ENCODE measurements around the gene EP400. TPM values are rescaled to one million over a fixed set of nuclear protein-coding genes. Genes with fewer than 3 reads are reported as not detected.

Gene EP400
- total RNA-seq, 6 experiments from 2014 or later: 10.9 to 16.3 (median 13.3) TPM

- peak overlapping the region; percentile 37 to 88 (median 58) for H3K27ac ChIP-seq
- DNase-seq: no peak
- TF ChIP-seq POLR2A (IDR thresholded peaks at IDR 0.05): no peak
- TF ChIP-seq CTCF (IDR thresholded peaks at IDR 0.05): no peak
- intact Hi-C loops (cut with DNase I): no loop called here
- peaks cover 0 to 14% (median 3%) of the 10 kb centered on the region in 4 donors for H3K4me1 ChIP-seq
- no peaks in the 10 kb centered on the region for H3K27me3 ChIP-seq
- peaks cover 0 to 4% (median 0%) of the 10 kb centered on the region in 4 donors for H3K36me3 ChIP-seq
- H3K9me3 ChIP-seq: no peaks in the 10 kb centered on the region
- peak overlapping the region; percentile 89 to 96 (median 94) for H3K4me3 ChIP-seq
- 46% methylated on average over 6 of the region's 6 CpGs for WGBS (ENCODE audit: insufficient coverage, low coverage, low lambda C conversion rate, missing lambda C conversion rate)
- no peak for ATAC-seq
Measured at GRCh38 chr12:132085291-132085635, 135.5 kb downstream of the EP400 start.

DNA sequence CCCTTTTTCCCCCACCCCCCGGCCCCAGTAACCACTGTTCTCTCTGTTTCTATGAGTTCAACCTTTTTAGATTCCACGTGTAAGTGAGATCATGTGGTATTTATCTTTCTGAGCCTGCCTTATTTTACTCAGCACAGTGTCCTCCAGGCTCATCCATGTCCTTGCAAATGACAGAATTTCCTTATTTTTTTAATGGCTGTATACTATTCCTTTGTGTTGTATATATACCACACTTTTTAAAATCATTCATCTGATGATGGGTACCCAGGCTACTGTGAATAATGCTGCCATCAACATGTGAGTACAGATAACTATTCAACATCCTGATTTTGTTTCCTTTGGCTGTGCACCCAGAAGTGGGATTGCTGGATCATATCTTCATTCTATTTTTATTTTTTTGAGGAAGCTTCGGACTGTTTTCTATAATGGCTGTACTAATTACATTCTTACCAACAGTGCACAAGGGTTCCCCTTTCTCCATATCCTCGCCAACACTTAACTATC lies 139.7 kb downstream of the EP400 start:
- 67% methylated on average over 4 of the region's 4 CpGs for WGBS (ENCODE audit: insufficient coverage, low coverage, low lambda C conversion rate, missing lambda C conversion rate)
- Histone ChIP-seq H3K4me1 (peaks cover 0 to 9% (median 3%) of the 10 kb centered on the region in 4 donors), H3K27ac (no peak overlapping the region), H3K36me3 (peaks cover 0 to 12% (median 6%) of the 10 kb centered on the region in 4 donors), H3K9me3 (no peaks in the 10 kb centered on the region), H3K4me3 (no peak overlapping the region), H3K27me3 (no peaks in the 10 kb centered on the region)
- intact Hi-C loops (cut with DNase I): no loop called here
- no peak for DNase-seq
- TF ChIP-seq POLR2A (IDR thresholded peaks at IDR 0.05) (no peak), CTCF (IDR thresholded peaks at IDR 0.05) (no peak)
- ATAC-seq: no peak

- WGBS (ENCODE audit: insufficient coverage, low coverage, low lambda C conversion rate, missing lambda C conversion rate): 96% methylated on average over 6 of the region's 16 CpGs
Measured at GRCh38 chr12:132094269-132094891, 144.6 kb downstream of the EP400 start.

DNA sequence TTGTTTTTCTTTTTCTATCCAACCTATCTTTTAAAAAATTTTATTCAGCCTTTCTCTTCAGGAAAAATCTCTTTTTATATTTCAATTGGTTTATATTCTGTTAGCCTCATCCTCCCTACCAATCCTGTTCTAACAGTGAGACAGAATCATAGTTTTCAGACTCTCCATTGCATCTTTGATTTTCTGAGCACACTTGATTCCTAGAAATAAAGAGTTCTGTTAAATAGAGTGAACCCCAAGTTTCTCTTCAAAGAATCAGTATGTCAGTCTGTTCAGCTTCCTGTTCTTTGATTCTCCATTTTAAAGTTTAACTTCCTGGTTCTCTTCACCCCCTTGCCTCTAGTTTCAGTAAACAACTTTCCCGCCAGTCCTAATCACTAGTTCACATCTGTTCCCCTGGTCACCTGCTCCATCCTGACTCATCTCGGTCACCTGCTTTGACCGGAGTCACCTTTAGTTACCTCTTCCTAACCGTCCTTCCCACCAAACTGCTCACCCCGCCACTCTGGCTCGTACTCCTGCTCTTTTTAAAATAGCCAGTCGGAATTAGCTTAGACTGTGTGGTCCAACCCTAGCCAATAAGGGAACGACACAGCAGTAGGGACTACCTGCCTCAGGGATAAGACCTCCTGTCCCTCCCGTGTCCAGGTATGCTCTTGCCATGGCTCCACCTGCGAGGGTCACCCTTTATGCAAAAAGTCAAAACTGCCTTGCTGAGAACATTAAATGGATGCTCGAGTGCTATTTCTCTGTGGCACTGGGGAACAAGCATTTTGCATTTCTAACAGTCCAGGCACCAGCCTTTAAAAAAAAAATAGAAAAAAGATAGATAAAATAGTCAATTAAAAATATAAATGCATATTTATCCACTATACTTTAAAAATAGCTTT lies 146.0 kb downstream of the EP400 start:
- DNase-seq: no peak
- intact Hi-C loops (cut with DNase I): no loop called here
- ATAC-seq: peak in 1 of 4 donors; percentile 66
- WGBS (ENCODE audit: insufficient coverage, low coverage, low lambda C conversion rate, missing lambda C conversion rate): 83% methylated on average over 11 of the region's 11 CpGs
- H3K27ac ChIP-seq: no peak overlapping the region
- H3K27me3 ChIP-seq: no peaks in the 10 kb centered on the region
- H3K4me3 ChIP-seq: no peak overlapping the region
- H3K4me1 ChIP-seq: no peaks in the 10 kb centered on the region
- no peaks in the 10 kb centered on the region for H3K9me3 ChIP-seq
- H3K36me3 ChIP-seq: peaks cover 0 to 29% (median 5%) of the 10 kb centered on the region in 4 donors
- TF ChIP-seq CTCF (IDR thresholded peaks at IDR 0.05) (no peak), POLR2A (IDR thresholded peaks at IDR 0.05) (no peak)

More at GRCh38 chr12:132094269-132094891, 144.6 kb downstream of the EP400 start:
- H3K4me3 ChIP-seq: no peak overlapping the region
- DNase-seq (no peak), ATAC-seq (no peak)
- no peaks in the 10 kb centered on the region for H3K27me3 ChIP-seq
- no peak overlapping the region for H3K27ac ChIP-seq
- TF ChIP-seq CTCF (IDR thresholded peaks at IDR 0.05) (no peak), POLR2A (IDR thresholded peaks at IDR 0.05) (no peak)
- H3K9me3 ChIP-seq: no peaks in the 10 kb centered on the region
- no peaks in the 10 kb centered on the region for H3K4me1 ChIP-seq
- intact Hi-C loops (cut with DNase I): no loop called here
- H3K36me3 ChIP-seq: peaks cover 0 to 24% (median 4%) of the 10 kb centered on the region in 4 donors
